HG03060 (cell line): ENCODE data around the gene RPL22.

Experiments
- ATAC-seq: cut with Tn5 transposase; IDR thresholded peaks from one replicate; pipeline ENCODE4 v1.9.1; 2021; ENCODE audit warnings: low read depth, moderate number of reproducible peaks; ENCODE audit not compliant: unreplicated experiment

The RPL22 gene

GRCh38 chr1:6206520-6206855 is 7.1 kb upstream of the RPL22 start:
- no peak for ATAC-seq

- no peak for ATAC-seq
These were observed 6.6 kb upstream of the RPL22 start, which contains the start of gene RNF207 for GRCh38 chr1:6205849-6206519. RNF207 (plus strand) TSS chr1:6206119; CDS start chr1:6206536, 417 bp downstream.

GRCh38 chr1:6202256-6202655 is 2.9 kb upstream of the RPL22 start:
- ATAC-seq: no peak

- no peak for ATAC-seq
These were observed 904 bp upstream of the RPL22 start for GRCh38 chr1:6200188-6200809.

- ATAC-seq: no peak
These were observed 623 bp downstream of the RPL22 start for GRCh38 chr1:6198646-6199297.

- ATAC-seq: no peak
These were observed 1.5 kb downstream of the RPL22 start for GRCh38 chr1:6197746-6198427.

GRCh38 chr1:6191968-6192367 is 7.4 kb downstream of the RPL22 start:
- no peak for ATAC-seq

GRCh38 chr1:6188466-6188865 is 10.9 kb downstream of the RPL22 start:
- ATAC-seq: no peak

GRCh38 chr1:6185635-6186382 is 13.6 kb downstream of the RPL22 start:
- no peak for ATAC-seq

GRCh38 chr1:6185151-6185550 is 14.2 kb downstream of the RPL22 start:
- ATAC-seq: no peak

- no peak for ATAC-seq
These were observed 15.2 kb downstream of the RPL22 start for GRCh38 chr1:6184083-6184783.

- ATAC-seq: no peak
These were observed 15.8 kb downstream of the RPL22 start for GRCh38 chr1:6183520-6183989.

- no peak for ATAC-seq
These were observed 18.0 kb downstream of the RPL22 start for GRCh38 chr1:6181347-6181770.

GRCh38 chr1:6180707-6181311 is 18.6 kb downstream of the RPL22 start:
- no peak for ATAC-seq

GRCh38 chr1:6180268-6180706 is 19.1 kb downstream of the RPL22 start, which contains the start of gene CHD5:
CHD5 (minus strand) TSS chr1:6180321; CDS start chr1:6180023, 298 bp downstream.
- no peak for ATAC-seq

- ATAC-seq: no peak
These were observed 19.7 kb downstream of the RPL22 start for GRCh38 chr1:6179564-6180175.

- no peak for ATAC-seq
These were observed 20.4 kb downstream of the RPL22 start for GRCh38 chr1:6178751-6179563.
